ENCODE results near the gene SHE. TPM values are rescaled to one million over a fixed set of nuclear protein-coding genes. Genes with fewer than 3 reads are reported as not detected.

Gene SHE
- total RNA-seq, 1 experiment from 2014 or later = 0.79 TPM

- no peak for TF ChIP-seq ARID4B (CRISPR knock-in tag; IDR thresholded peaks at IDR 0.05; ENCODE audit: borderline replicate concordance)
- no peak for TF ChIP-seq ATF3 (CRISPR knock-in tag; conservative IDR thresholded peaks at IDR 0.05)
- TF ChIP-seq E2F5 (CRISPR knock-in tag; IDR thresholded peaks at IDR 0.05) = no peak
- no peak for TF ChIP-seq NFYB (CRISPR knock-in tag; conservative IDR thresholded peaks at IDR 0.05; ENCODE audit: low read depth)
- TF ChIP-seq STAT6 (CRISPR knock-in tag; conservative IDR thresholded peaks at IDR 0.05; ENCODE audit: low read depth) = no peak
- TF ChIP-seq SMAD3 (CRISPR knock-in tag; IDR thresholded peaks at IDR 0.05; ENCODE audit: borderline replicate concordance) = no peak
- TF ChIP-seq ZNF317 (CRISPR knock-in tag; IDR thresholded peaks at IDR 0.05; ENCODE audit: borderline replicate concordance, low read depth) = no peak
- no peak for TF ChIP-seq ZNF263 (CRISPR knock-in tag; IDR thresholded peaks at IDR 0.05; ENCODE audit: low read depth)
- no peak for TF ChIP-seq PREB (CRISPR knock-in tag; IDR thresholded peaks at IDR 0.05; ENCODE audit: borderline replicate concordance)
These were observed 38.7 kb downstream of the SHE start (continued) for GRCh38 chr1:154463512-154463990.

- Mint-ChIP-seq H3K4me1 (peaks cover 3% of the 10 kb centered on the region; the same call in 1 of the 2 replicates), H3K27ac (no peak overlapping the region)
- POLR2A ChIA-PET = no interaction called here
These were observed 41.4 kb downstream of the SHE start for GRCh38 chr1:154460695-154461260.

More at GRCh38 chr1:154460695-154461260, 41.4 kb downstream of the SHE start:
- no peak for TF ChIP-seq NFYB (CRISPR knock-in tag; conservative IDR thresholded peaks at IDR 0.05; ENCODE audit: low read depth)
- no peak for TF ChIP-seq MLX (CRISPR knock-in tag; IDR thresholded peaks at IDR 0.05)
- TF ChIP-seq JUN (CRISPR knock-in tag; IDR thresholded peaks at IDR 0.05) = no peak
- TF ChIP-seq ERG (CRISPR knock-in tag; IDR thresholded peaks at IDR 0.05) = no peak
- no peak for TF ChIP-seq NR2C2 (CRISPR knock-in tag; IDR thresholded peaks at IDR 0.05)
- ATAC-seq = no peak
- no peak overlapping the region for H3K4me3 Mint-ChIP-seq
- no peaks in the 10 kb centered on the region for H3K27me3 Mint-ChIP-seq (ENCODE audit: low read depth)
- no peaks in the 10 kb centered on the region for H3K36me3 Mint-ChIP-seq
- no peaks in the 10 kb centered on the region for H3K9me3 Mint-ChIP-seq
- CTCF ChIA-PET = interaction anchor here (1.2 to 1.4 kb wide), 4 partner anchors 19 to 134 kb away, joined by 3 to 7 read pairs (median 3); no protein-coding TSS in a partner anchor
- DNase-seq (ENCODE audit: low spot score) = no peak
